SK-N-SH (cell line): ENCODE data around the gene SH3BP4.

ENCODE experiments used
- YY1 ChIP-seq: IDR thresholded peaks from 2 replicates; pipeline ENCODE4 v1.4.0; 2012; ENCODE audit warnings: low read depth, mild to moderate bottlenecking
- TF ChIP-seq, protein P1 (sequence below): IDR thresholded peaks from 2 replicates; pipeline ENCODE4 v1.4.0; 2012; ENCODE audit warnings: low read depth

DNA sequence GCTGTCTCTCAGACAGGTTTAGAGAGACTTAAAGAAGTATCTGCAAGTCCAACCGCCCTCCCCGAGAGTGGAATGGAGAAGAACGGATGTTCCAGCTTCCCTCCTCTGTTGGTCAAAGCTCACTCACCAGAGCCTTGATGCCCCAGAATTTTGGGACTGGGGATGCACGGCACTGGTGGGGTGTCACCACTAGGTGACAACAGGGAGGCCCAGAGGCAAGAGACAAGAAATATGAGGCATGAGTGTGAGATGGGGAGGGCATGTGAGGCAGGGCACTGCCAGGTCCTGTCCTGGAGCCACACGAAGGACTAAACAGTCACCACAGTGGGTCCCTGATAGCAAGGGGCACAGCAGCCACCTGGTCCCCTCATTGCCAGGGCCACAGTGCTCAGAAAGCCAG lies 35.1 kb upstream of the SH3BP4 start:
- no peak for TF ChIP-seq YY1
- TF ChIP-seq, protein P1, sequence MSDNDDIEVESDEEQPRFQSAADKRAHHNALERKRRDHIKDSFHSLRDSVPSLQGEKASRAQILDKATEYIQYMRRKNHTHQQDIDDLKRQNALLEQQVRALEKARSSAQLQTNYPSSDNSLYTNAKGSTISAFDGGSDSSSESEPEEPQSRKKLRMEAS = no peak
